ENCODE measurements around the gene PGC. TPM values are rescaled to one million over a fixed set of nuclear protein-coding genes. Genes with fewer than 3 reads are reported as not detected.
A peak's percentile ranks its signal among the peaks of the same experiment; 100 is the strongest.

Gene PGC
- total and polyA plus RNA-seq, 2 experiments from 2014 or later = 0.10 TPM; not detected in 1

DNA sequence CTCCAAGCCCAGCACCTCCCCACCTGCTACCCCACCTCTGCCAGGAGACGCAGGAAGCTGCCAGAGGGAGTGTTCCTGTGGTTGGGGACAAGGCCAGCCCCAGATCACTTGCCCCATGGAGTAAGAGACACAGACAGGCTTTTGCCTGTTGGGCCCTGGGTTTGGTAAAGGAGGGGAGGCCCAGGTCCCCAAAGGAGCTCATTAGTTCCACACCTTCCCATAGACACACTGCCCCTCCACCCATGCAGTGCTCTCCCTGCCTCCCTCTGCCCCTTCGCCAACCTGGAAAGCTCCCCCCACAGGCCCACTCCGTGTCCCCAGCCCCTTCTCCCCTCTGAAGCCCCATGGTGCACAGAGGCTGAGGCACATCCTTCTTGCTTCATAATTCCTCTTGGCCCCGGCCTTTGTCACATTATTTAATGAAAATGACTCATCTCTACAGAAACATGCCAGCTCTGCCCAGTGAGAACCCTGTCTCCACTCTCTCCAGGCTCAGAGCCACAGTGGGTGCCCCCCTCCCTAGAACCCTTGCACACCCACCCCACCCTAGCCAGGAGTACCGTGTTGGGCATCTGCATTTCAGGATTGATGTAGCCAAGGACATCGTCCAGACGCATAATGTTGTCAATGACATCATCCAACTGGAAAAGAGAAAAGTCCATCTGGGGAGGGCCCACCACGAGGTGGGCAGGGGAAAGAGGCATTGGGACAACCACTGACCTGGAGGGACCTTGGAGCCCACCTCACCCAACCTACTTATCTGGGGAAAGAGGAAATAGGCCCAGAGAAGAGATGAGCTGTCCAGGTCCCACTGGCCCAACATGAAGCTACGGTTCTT, 57.8 kb downstream of the PGC start:
- no peaks in the 10 kb centered on the region for H3K9me3 ChIP-seq (ENCODE audit: low read depth)
- peak in 1 of 2 donors; percentile 32 for DNase-seq (ENCODE audit: low read depth in 1 of 2, low spot score in 1 of 2)
- H3K36me3 ChIP-seq = no peaks in the 10 kb centered on the region
- no peaks in the 10 kb centered on the region for H3K27me3 ChIP-seq
- H3K4me1 ChIP-seq (ENCODE audit: low read depth) = no peaks in the 10 kb centered on the region
- TF ChIP-seq, protein P1, sequence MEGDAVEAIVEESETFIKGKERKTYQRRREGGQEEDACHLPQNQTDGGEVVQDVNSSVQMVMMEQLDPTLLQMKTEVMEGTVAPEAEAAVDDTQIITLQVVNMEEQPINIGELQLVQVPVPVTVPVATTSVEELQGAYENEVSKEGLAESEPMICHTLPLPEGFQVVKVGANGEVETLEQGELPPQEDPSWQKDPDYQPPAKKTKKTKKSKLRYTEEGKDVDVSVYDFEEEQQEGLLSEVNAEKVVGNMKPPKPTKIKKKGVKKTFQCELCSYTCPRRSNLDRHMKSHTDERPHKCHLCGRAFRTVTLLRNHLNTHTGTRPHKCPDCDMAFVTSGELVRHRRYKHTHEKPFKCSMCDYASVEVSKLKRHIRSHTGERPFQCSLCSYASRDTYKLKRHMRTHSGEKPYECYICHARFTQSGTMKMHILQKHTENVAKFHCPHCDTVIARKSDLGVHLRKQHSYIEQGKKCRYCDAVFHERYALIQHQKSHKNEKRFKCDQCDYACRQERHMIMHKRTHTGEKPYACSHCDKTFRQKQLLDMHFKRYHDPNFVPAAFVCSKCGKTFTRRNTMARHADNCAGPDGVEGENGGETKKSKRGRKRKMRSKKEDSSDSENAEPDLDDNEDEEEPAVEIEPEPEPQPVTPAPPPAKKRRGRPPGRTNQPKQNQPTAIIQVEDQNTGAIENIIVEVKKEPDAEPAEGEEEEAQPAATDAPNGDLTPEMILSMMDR (IDR thresholded peaks at IDR 0.05; ENCODE audit: low read depth, low read length) = no peak
- H3K27ac ChIP-seq = no peak overlapping the region
- no peak overlapping the region for H3K4me3 ChIP-seq

DNA sequence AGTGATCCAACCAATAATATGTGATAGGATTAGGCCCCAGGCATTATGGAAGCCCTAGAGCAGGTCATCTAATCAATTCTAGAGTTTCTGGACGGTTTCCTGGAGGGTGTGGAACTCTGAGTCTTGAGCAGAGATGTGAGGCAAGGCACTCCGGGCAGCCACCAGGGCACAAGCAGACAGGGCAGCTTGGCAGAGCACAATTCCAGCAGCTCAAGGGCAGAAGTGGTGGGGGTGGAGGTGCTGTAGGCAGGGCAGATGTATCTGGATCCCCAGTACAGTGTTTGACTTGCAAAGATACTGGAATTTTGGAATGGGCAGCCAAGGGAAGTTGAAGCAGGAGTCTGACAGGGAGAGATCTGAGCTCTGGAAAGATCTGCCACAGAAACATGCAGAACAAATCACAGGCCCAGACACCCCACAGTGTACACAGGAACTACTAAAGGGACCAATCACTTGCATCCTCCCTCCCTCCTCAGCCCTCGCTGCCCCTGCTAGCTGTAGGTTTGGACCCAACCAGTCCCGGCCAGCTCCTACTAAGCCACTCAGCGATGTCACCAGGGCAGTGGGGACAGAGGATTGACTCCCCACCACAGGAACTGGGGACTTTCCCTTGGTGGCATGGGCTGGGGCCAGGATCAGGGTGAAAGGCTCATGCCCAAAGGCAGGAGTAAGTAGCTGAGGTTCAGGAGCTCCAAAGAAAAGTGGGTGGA, 58.8 kb downstream of the PGC start:
- no peak for DNase-seq (ENCODE audit: low read depth in 1 of 2, low spot score in 1 of 2)
- H3K27ac ChIP-seq = no peak overlapping the region
- H3K36me3 ChIP-seq = no peaks in the 10 kb centered on the region
- no peaks in the 10 kb centered on the region for H3K9me3 ChIP-seq (ENCODE audit: low read depth)
- TF ChIP-seq, protein P1 (IDR thresholded peaks at IDR 0.05; ENCODE audit: low read depth, low read length) = no peak
- H3K4me1 ChIP-seq (ENCODE audit: low read depth) = no peaks in the 10 kb centered on the region
- no peak overlapping the region for H3K4me3 ChIP-seq
- no peaks in the 10 kb centered on the region for H3K27me3 ChIP-seq

DNA sequence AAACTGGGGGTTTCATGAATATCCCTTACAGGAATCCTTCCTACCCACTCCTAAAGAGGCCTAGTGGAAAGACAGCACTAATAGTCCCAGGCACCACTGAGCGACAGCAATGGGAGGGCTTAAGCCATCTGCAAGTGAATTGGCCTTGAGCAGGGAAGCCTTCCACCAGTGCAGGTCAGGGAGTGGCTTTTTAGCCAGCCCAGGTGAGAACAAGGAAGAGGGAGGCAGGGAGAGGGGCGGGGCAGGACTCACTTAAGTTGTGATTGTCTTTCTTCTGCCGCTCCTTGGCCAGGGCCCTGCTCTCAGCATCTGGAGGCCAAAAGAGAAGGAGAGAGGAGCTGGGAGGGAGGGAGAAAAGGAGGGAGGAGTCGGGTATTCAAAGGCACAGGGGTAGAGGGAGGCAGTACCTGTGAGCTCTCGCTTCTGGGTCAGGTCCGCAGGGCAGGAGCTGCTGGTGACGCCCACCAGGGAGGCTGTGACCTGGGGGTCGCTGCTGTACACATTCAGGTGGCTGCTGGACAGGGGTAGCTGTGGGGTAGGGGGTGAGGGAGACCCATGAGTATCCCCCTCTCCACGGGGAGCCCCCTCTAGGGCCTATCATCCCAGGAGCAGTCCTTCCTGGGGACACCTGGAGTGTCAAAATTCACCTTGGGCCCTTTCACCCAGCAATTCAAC, 59.6 kb downstream of the PGC start:
- TF ChIP-seq, protein P1 (IDR thresholded peaks at IDR 0.05; ENCODE audit: low read depth, low read length) = no peak
- DNase-seq (ENCODE audit: low read depth in 1 of 2, low spot score in 1 of 2) = no peak

More for the DNA sequence above, 59.6 kb downstream of the PGC start:
- Histone ChIP-seq H3K4me3 (no peak overlapping the region), H3K4me1 (ENCODE audit: low read depth) (no peaks in the 10 kb centered on the region), H3K36me3 (no peaks in the 10 kb centered on the region), H3K27ac (no peak overlapping the region), H3K27me3 (no peaks in the 10 kb centered on the region), H3K9me3 (ENCODE audit: low read depth) (no peaks in the 10 kb centered on the region)

Other genes starting within 250 kb of the PGC start
- gene FOXP4, start 201.0 kb downstream of the PGC start, total RNA-seq = 24.5 and 29.0 TPM in 2 replicates
- 42.5 and 51.1 TPM in 2 replicates for gene FOXP4, start 201.0 kb downstream of the PGC start, polyA plus RNA-seq
- 100.0 and 137 TPM in 2 replicates for gene MDFI, start 108.9 kb downstream of the PGC start, total RNA-seq
- 27.5 and 27.9 TPM in 2 replicates for gene MDFI, start 108.9 kb downstream of the PGC start, polyA plus RNA-seq
- 25.8 and 41.0 TPM in 2 replicates for gene TFEB, start 11.8 kb downstream of the PGC start, total RNA-seq
- gene TFEB, start 11.8 kb downstream of the PGC start, polyA plus RNA-seq = 34.0 and 57.8 TPM in 2 replicates
- gene FRS3, start 32.5 kb upstream of the PGC start, total RNA-seq = 24.7 and 25.9 TPM in 2 replicates
- 25.3 and 31.6 TPM in 2 replicates for gene FRS3, start 32.5 kb upstream of the PGC start, polyA plus RNA-seq
- 1.9 and 22.5 TPM in 2 replicates for gene PRICKLE4, start 33.4 kb upstream of the PGC start, total RNA-seq
- 6.4 and 9.3 TPM in 2 replicates for gene PRICKLE4, start 33.4 kb upstream of the PGC start, polyA plus RNA-seq
- gene TOMM6, start 40.3 kb upstream of the PGC start, total RNA-seq = 113 and 153 TPM in 2 replicates
- gene TOMM6, start 40.3 kb upstream of the PGC start, polyA plus RNA-seq = 198 and 232 TPM in 2 replicates
- 3.7 and 8.5 TPM in 2 replicates for gene USP49, start 148.0 kb upstream of the PGC start, total RNA-seq
- gene USP49, start 148.0 kb upstream of the PGC start, polyA plus RNA-seq = 5.0 and 5.4 TPM in 2 replicates
- gene MED20, start 173.7 kb upstream of the PGC start, total RNA-seq = 18.0 and 18.5 TPM in 2 replicates
- gene MED20, start 173.7 kb upstream of the PGC start, polyA plus RNA-seq = 28.1 and 30.2 TPM in 2 replicates
- 18.3 and 32.6 TPM in 2 replicates for gene BYSL, start 174.1 kb upstream of the PGC start, total RNA-seq
- gene BYSL, start 174.1 kb upstream of the PGC start, polyA plus RNA-seq = 30.7 and 40.2 TPM in 2 replicates
- 20.0 and 21.1 TPM in 2 replicates for gene CCND3, start 194.4 kb upstream of the PGC start, total RNA-seq
- 23.9 and 43.1 TPM in 2 replicates for gene CCND3, start 194.4 kb upstream of the PGC start, polyA plus RNA-seq

Data from cardiac muscle cell (in vitro differentiated cells and primary cell).